ENCODE data around the gene RBM27. TPM values are rescaled to one million over a fixed set of nuclear protein-coding genes. Genes with fewer than 3 reads are reported as not detected.
A peak's percentile ranks its signal among the peaks of the same experiment; 100 is the strongest.
"Not testable (repeated sequence)": the region's sequence is repeated elsewhere in the genome, so short reads cannot be mapped to it uniquely, and the experiment has no call there.

RBM27 gene
- total RNA-seq, 1 experiment from 2014 or later: 22.5 TPM

- CTCF ChIA-PET; H3K27ac ChIP-seq (ENCODE audit: low read length); BruUV-seq (replicated peaks); intact Hi-C loops (cut with micrococcal nuclease; ENCODE audit: unreplicated experiment); H3K4me1 ChIP-seq (ENCODE audit: control insufficient read depth, insufficient read depth, low read length); DNase-seq (ENCODE audit: low read depth, low spot score); ATAC-seq; H3K4me3 ChIP-seq (ENCODE audit: low read depth in 2 of 2, low read length in 2 of 2); H3K9me3 ChIP-seq (ENCODE audit: control insufficient read depth, insufficient read depth, low read depth, low read length); in situ Hi-C loops (cut with HindIII; ENCODE audit: low pct_unique_long_range_greater_than_20kb, low sequenced_read_pairs); H3K27me3 ChIP-seq (ENCODE audit: control insufficient read depth, insufficient read depth, low read length): not testable (repeated sequence)
- H3K36me3 ChIP-seq (ENCODE audit: control insufficient read depth, insufficient read depth, low read length): peaks cover 17% of the 10 kb centered on the region
- POLR2A ChIA-PET: interaction anchor here (0.7 kb wide), 1 partner anchor 38 kb away, joined by 4 read pairs; no protein-coding TSS in a partner anchor
Observed at GRCh38 chr5:146173049-146173448, 30.4 kb upstream of the RBM27 start.

GRCh38 chr5:146173597-146173996, 29.8 kb upstream of the RBM27 start:
- in situ Hi-C loops (cut with HindIII; ENCODE audit: low pct_unique_long_range_greater_than_20kb, low sequenced_read_pairs): no loop called here
- TF ChIP-seq SIN3A (IDR thresholded peaks at IDR 0.05; ENCODE audit: borderline replicate concordance, insufficient read depth, low read depth, low read length) (no peak), TCF7L2 (IDR thresholded peaks at IDR 0.05; ENCODE audit: low read depth, low read length) (no peak), POLR2AphosphoS5 (IDR thresholded peaks at IDR 0.05; ENCODE audit: low read depth, low read length) (no peak), CTCF (IDR thresholded peaks at IDR 0.05) (no peak), REST (IDR thresholded peaks at IDR 0.05; ENCODE audit: insufficient read depth in 1 of 2, low read depth in 2 of 2, low read length in 1 of 2) (no peak)
- H3K27ac ChIP-seq (ENCODE audit: low read length): no peak overlapping the region
- no peak overlapping the region for H3K4me3 ChIP-seq (ENCODE audit: low read depth in 2 of 2, low read length in 2 of 2)
- peaks cover 17% of the 10 kb centered on the region for H3K36me3 ChIP-seq (ENCODE audit: control insufficient read depth, insufficient read depth, low read length)
- H3K4me1 ChIP-seq (ENCODE audit: control insufficient read depth, insufficient read depth, low read length): no peaks in the 10 kb centered on the region
- no peaks in the 10 kb centered on the region for H3K27me3 ChIP-seq (ENCODE audit: control insufficient read depth, insufficient read depth, low read length)
- ChIA-PET POLR2A (interaction anchor here (0.7 kb wide), 1 partner anchor 38 kb away, joined by 4 read pairs; no protein-coding TSS in a partner anchor), CTCF (no interaction called here)
- ATAC-seq (no peak), DNase-seq (ENCODE audit: low read depth, low spot score) (no peak)
- TSS peak; percentile 26 for BruUV-seq (replicated peaks)
- no peaks in the 10 kb centered on the region for H3K9me3 ChIP-seq (ENCODE audit: control insufficient read depth, insufficient read depth, low read depth, low read length)
- intact Hi-C loops (cut with micrococcal nuclease; ENCODE audit: unreplicated experiment): no loop called here

- intact Hi-C loops (cut with micrococcal nuclease; ENCODE audit: unreplicated experiment) (no loop called here), in situ Hi-C loops (cut with HindIII; ENCODE audit: low pct_unique_long_range_greater_than_20kb, low sequenced_read_pairs) (no loop called here)
- peaks cover 8% of the 10 kb centered on the region for H3K36me3 ChIP-seq (ENCODE audit: control insufficient read depth, insufficient read depth, low read length)
- POLR2A ChIA-PET: no interaction called here
- no TSS peak for BruUV-seq (replicated peaks)
- no peaks in the 10 kb centered on the region for H3K9me3 ChIP-seq (ENCODE audit: control insufficient read depth, insufficient read depth, low read depth, low read length)
- CTCF ChIA-PET: no interaction called here
- DNase-seq (ENCODE audit: low read depth, low spot score) (no peak), ATAC-seq (no peak)
- no peaks in the 10 kb centered on the region for H3K27me3 ChIP-seq (ENCODE audit: control insufficient read depth, insufficient read depth, low read length)
- H3K4me1 ChIP-seq (ENCODE audit: control insufficient read depth, insufficient read depth, low read length): no peaks in the 10 kb centered on the region; the same call in 1 of the 2 replicates
- no peak overlapping the region for H3K27ac ChIP-seq (ENCODE audit: low read length)
- TF ChIP-seq TCF7L2 (IDR thresholded peaks at IDR 0.05; ENCODE audit: low read depth, low read length): no peak
- no peak for TF ChIP-seq CTCF (IDR thresholded peaks at IDR 0.05)
- TF ChIP-seq REST (IDR thresholded peaks at IDR 0.05; ENCODE audit: insufficient read depth in 1 of 2, low read depth in 2 of 2, low read length in 1 of 2): no peak
- no peak for TF ChIP-seq SIN3A (IDR thresholded peaks at IDR 0.05; ENCODE audit: borderline replicate concordance, insufficient read depth, low read depth, low read length)
- TF ChIP-seq POLR2AphosphoS5 (IDR thresholded peaks at IDR 0.05; ENCODE audit: low read depth, low read length): no peak
- no peak overlapping the region for H3K4me3 ChIP-seq (ENCODE audit: low read depth in 2 of 2, low read length in 2 of 2)
Observed at GRCh38 chr5:146176805-146177204, 26.6 kb upstream of the RBM27 start.

All from Panc1 (cell line).